Prostate gland (tissue), 2 donors: ENCODE data around the gene FBXO5.

ENCODE experiments used
- CTCF ChIP-seq, 4 experiments: fragments of 200-600 bp in 2 of 4; fragments of 450-650 bp in 2 of 4; sonication (generic) in 2 of 4; IDR thresholded peaks; 1 replicate in 3 of 4; 2 replicates in 1 of 4; pipeline ENCODE4 v1.5.1; 2016 to 2019; ENCODE audit warnings: antibody characterized with exemption in 4 of 4, mild to moderate bottlenecking in 2 of 4, moderate library complexity in 2 of 4
- POLR2A ChIP-seq: fragments of 450-650 bp; IDR thresholded peaks from one replicate; pipeline ENCODE4 v1.6.1; 2016; ENCODE audit warnings: antibody characterized with exemption, mild to moderate bottlenecking
- POLR2AphosphoS5 ChIP-seq: sonication (generic); formaldehyde crosslinking; IDR thresholded peaks from one replicate; pipeline ENCODE4 v1.6.1; 2017; ENCODE audit warnings: antibody characterized with exemption

GRCh38 chr6:153032255-153032882 lies 49.5 kb upstream of the FBXO5 start:
- TF ChIP-seq CTCF (IDR thresholded peaks at IDR 0.05) (peak in 3 of 4 experiments; percentile 41 to 56 (median 54)), POLR2AphosphoS5 (no peak), POLR2A (no peak)
